ENCODE results near the gene METTL25. TPM values are rescaled to one million over a fixed set of nuclear protein-coding genes. Genes with fewer than 3 reads are reported as not detected.

METTL25 gene
- total and polyA plus RNA-seq, 7 experiments from 2014 or later = 8.6 to 27.5 (median 15.2) TPM

DNA sequence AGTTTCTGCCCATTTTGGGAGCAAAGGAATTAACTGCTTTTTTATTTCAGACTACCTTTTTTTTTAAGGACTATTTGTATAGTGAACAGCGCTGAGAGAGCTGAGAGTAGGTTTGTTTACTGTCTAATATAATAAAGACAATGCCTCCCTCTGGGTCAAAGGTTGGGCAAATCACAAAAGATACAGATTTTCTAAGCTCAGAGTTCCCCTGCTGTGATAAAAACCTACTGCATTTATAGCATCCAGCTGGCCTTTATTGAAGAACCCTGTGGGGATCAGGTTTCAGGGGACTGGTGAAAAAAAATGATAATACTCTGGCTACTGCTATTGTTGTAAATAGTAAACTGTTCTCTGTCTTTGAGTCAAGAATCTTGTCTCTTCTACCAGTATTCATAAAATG, 28.8 kb upstream of the METTL25 start:
- DNase-seq = no peak
- Histone ChIP-seq H3K4me3 (ENCODE audit: low read length) (no peak overlapping the region), H3K4me1 (ENCODE audit: control insufficient read depth in 2 of 2, insufficient read depth in 2 of 2, low read length in 2 of 2) (no peaks in the 10 kb centered on the region), H3K36me3 (ENCODE audit: control insufficient read depth in 2 of 3, insufficient read depth in 3 of 3, low read length in 3 of 3) (no peaks in the 10 kb centered on the region), H3K9me3 (ENCODE audit: control insufficient read depth in 2 of 3, low read length in 3 of 3) (no peaks in the 10 kb centered on the region), H3K27me3 (ENCODE audit: control insufficient read depth in 2 of 2, insufficient read depth in 2 of 2, low read length in 2 of 2) (no peaks in the 10 kb centered on the region), H3K27ac (ENCODE audit: low read depth, low read length) (no peak overlapping the region)
- Mint-ChIP-seq H3K9me3 (no peaks in the 10 kb centered on the region), H3K4me3 (no peak overlapping the region), H3K27me3 (peaks cover 0 to 16% (median 0%) of the 10 kb centered on the region in 5 donors), H3K4me1 (no peaks in the 10 kb centered on the region), H3K27ac (no peak overlapping the region), H3K36me3 (no peaks in the 10 kb centered on the region)
- ChIA-PET POLR2A (no interaction called here), CTCF (interaction anchor here (1.0 kb wide), 2 partner anchors 338 to 685 kb away, joined by 3 to 6 read pairs; no protein-coding TSS in a partner anchor)
- ATAC-seq = no peak
- intact Hi-C loops (cut with micrococcal nuclease) = no loop called here

DNA sequence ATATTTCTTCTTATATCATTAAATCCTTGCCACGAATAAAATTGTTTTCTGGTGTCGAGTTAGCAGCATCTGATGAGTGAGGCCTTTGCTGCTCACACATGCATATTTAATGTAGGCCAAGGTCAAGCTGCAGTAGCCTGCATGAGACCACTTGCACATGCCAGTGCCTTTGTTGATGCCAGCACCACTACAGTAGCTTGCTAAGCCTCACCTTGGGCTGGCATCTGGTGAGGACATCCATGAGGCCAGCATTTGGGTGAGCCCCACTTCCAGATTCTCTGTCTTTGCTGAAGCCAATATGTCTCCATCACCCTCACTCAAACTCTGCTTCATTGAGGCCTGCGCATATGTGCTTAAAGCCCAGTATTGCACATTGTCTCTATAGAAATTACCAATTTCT, 8.2 kb upstream of the METTL25 start:
- ATAC-seq = no peak
- no peak overlapping the region for H3K27ac ChIP-seq (ENCODE audit: low read depth, low read length)

DNA sequence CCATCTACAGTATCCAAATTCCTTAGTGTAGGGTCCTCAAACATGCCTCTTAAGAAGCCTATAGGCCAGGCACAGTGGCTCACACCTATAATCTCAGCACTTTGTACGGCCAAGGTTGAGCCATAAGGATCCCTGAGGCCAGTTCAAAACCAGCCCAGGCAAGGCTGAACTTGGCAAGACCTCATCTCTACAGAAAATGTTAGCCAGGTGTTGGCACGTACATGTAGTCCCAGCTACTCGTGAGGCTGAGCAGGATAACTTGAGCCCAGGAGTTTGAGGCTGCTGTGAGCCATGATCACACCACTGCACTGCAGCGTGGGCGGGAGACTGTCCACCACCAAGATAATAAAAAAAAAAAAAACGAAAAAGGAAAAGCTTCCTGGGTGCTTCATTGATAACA, 6.9 kb upstream of the METTL25 start:
- Mint-ChIP-seq H3K27ac (peak overlapping the region in 2 of 9 donors; percentile 25 to 41), H3K4me3 (no peak overlapping the region), H3K4me1 (peaks cover 4 to 28% (median 19%) of the 10 kb centered on the region in 7 donors), H3K9me3 (no peaks in the 10 kb centered on the region), H3K27me3 (no peaks in the 10 kb centered on the region), H3K36me3 (peaks cover 0 to 45% (median 17%) of the 10 kb centered on the region in 5 donors)
- intact Hi-C loops (cut with micrococcal nuclease) = no loop called here
- peak; percentile 26 for ATAC-seq
- Histone ChIP-seq H3K4me3 (ENCODE audit: low read length) (no peak overlapping the region), H3K4me1 (ENCODE audit: control insufficient read depth in 2 of 2, insufficient read depth in 2 of 2, low read length in 2 of 2) (peaks cover 6 to 8% of the 10 kb centered on the region in 2 donors), H3K27ac (ENCODE audit: low read depth, low read length) (no peak overlapping the region), H3K27me3 (ENCODE audit: control insufficient read depth in 2 of 2, insufficient read depth in 2 of 2, low read length in 2 of 2) (no peaks in the 10 kb centered on the region), H3K36me3 (ENCODE audit: control insufficient read depth in 2 of 3, insufficient read depth in 3 of 3, low read length in 3 of 3) (peaks cover 5 to 45% (median 28%) of the 10 kb centered on the region in 3 experiments), H3K9me3 (ENCODE audit: control insufficient read depth in 2 of 3, low read length in 3 of 3) (no peaks in the 10 kb centered on the region)
- no peak for DNase-seq
- CTCF ChIA-PET = no interaction called here
- POLR2A ChIA-PET = no interaction called here

More for the DNA sequence above, 8.2 kb upstream of the METTL25 start:
- Mint-ChIP-seq H3K27ac (no peak overlapping the region), H3K36me3 (peaks cover 0 to 36% (median 9%) of the 10 kb centered on the region in 5 donors), H3K4me3 (no peak overlapping the region), H3K27me3 (no peaks in the 10 kb centered on the region), H3K9me3 (no peaks in the 10 kb centered on the region), H3K4me1 (peaks cover 0 to 15% (median 6%) of the 10 kb centered on the region in 7 donors)
- intact Hi-C loops (cut with micrococcal nuclease) = no loop called here
- no peak for DNase-seq
- ChIA-PET CTCF (no interaction called here), POLR2A (no interaction called here)
- H3K4me1 ChIP-seq (ENCODE audit: control insufficient read depth in 2 of 2, insufficient read depth in 2 of 2, low read length in 2 of 2) = no peaks in the 10 kb centered on the region
- H3K4me3 ChIP-seq (ENCODE audit: low read length) = no peak overlapping the region
- H3K9me3 ChIP-seq (ENCODE audit: control insufficient read depth in 2 of 3, low read length in 3 of 3) = no peaks in the 10 kb centered on the region
- peaks cover 5 to 41% (median 18%) of the 10 kb centered on the region in 3 experiments for H3K36me3 ChIP-seq (ENCODE audit: control insufficient read depth in 2 of 3, insufficient read depth in 3 of 3, low read length in 3 of 3)
- no peaks in the 10 kb centered on the region for H3K27me3 ChIP-seq (ENCODE audit: control insufficient read depth in 2 of 2, insufficient read depth in 2 of 2, low read length in 2 of 2)

DNA sequence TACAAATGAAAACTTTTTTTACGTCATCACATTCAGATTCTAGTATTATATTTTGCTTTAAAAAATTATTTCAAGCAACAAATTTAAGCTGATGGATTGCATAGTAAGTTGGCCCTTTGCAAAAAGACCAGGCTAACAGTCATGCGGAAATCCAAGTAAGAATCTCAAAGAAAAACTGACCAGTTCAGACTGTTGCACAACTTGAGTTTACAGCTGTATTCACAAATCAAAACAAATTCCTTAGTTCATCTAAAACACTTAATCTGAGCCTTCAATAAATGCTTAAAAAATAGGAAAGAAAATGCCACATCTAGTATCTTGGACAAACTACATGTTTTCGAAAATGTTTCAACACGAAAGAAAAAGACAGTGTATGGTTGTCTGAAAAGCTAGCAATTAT, 989 bp upstream of the METTL25 start:
- ATAC-seq (no peak), DNase-seq (no peak)
- Mint-ChIP-seq H3K4me3 (peak overlapping the region; percentile 92 to 100 (median 98)), H3K36me3 (peaks cover 0 to 42% (median 30%) of the 10 kb centered on the region in 5 donors), H3K27me3 (peaks cover 0 to 4% (median 0%) of the 10 kb centered on the region in 5 donors), H3K9me3 (peaks cover 0 to 6% (median 0%) of the 10 kb centered on the region in 11 donors), H3K4me1 (peaks cover 24 to 73% (median 60%) of the 10 kb centered on the region in 7 donors), H3K27ac (peak overlapping the region; percentile 99 to 100 (median 100))
- no peaks in the 10 kb centered on the region for H3K27me3 ChIP-seq (ENCODE audit: control insufficient read depth in 2 of 2, insufficient read depth in 2 of 2, low read length in 2 of 2)
- H3K36me3 ChIP-seq (ENCODE audit: control insufficient read depth in 2 of 3, insufficient read depth in 3 of 3, low read length in 3 of 3) = peaks cover 5 to 25% (median 22%) of the 10 kb centered on the region in 3 experiments
- POLR2A ChIA-PET = interaction anchor here (1.0 to 1.3 kb wide), 2 partner anchors 12 to 419 kb away, joined by 3 read pairs; no protein-coding TSS in a partner anchor
- peak overlapping the region; percentile 95 for H3K27ac ChIP-seq (ENCODE audit: low read depth, low read length)
- intact Hi-C loops (cut with micrococcal nuclease) = loop anchor here in 1 of 2 donors (5.0 kb wide), 1 partner anchor 415 kb away; no protein-coding TSS in a partner anchor
- CTCF ChIA-PET = interaction anchor here (2.3 kb wide), 1 partner anchor 12 kb away, joined by 7 read pairs; no protein-coding TSS in a partner anchor
- peaks cover 27 to 31% of the 10 kb centered on the region in 2 donors for H3K4me1 ChIP-seq (ENCODE audit: control insufficient read depth in 2 of 2, insufficient read depth in 2 of 2, low read length in 2 of 2)
- peak overlapping the region; percentile 93 for H3K4me3 ChIP-seq (ENCODE audit: low read length)
- H3K9me3 ChIP-seq (ENCODE audit: control insufficient read depth in 2 of 3, low read length in 3 of 3) = no peaks in the 10 kb centered on the region

DNA sequence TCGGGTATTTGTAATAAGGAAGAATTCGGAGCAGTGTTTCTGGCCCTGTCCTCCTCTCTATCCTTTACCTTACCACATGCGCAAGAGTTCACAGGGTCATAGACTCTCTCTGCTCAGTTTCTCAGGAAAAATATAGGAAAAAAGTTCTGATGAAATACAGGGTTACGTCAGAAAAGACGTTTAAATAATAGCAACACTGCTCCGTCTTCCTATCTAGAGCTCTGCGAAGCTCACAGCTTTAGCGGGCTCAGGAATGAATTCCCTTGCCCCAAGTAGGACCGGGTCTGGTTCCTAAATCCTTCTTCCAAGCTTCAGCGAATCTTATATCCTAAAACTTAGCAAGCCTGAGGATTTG, 507 bp upstream of the METTL25 start:
- intact Hi-C loops (cut with micrococcal nuclease) = loop anchor here (1.0 to 5.0 kb wide), 5 partner anchors 328 to 714 kb away; partner anchors contain the start of gene TMTC2 (in 2 of the 2)
- H3K27ac Mint-ChIP-seq = peak overlapping the region; percentile 99 to 100 (median 100)
- DNase-seq (peak in 1 of 9 donors; percentile 10), ATAC-seq (no peak)
- Histone ChIP-seq H3K9me3 (ENCODE audit: control insufficient read depth in 2 of 3, low read length in 3 of 3) (no peaks in the 10 kb centered on the region), H3K27ac (ENCODE audit: low read depth, low read length) (peak overlapping the region; percentile 95), H3K4me1 (ENCODE audit: control insufficient read depth in 2 of 2, insufficient read depth in 2 of 2, low read length in 2 of 2) (peaks cover 27 to 31% of the 10 kb centered on the region in 2 donors), H3K36me3 (ENCODE audit: control insufficient read depth in 2 of 3, insufficient read depth in 3 of 3, low read length in 3 of 3) (peaks cover 5 to 23% (median 18%) of the 10 kb centered on the region in 3 experiments), H3K4me3 (ENCODE audit: low read length) (peak overlapping the region; percentile 93), H3K27me3 (ENCODE audit: control insufficient read depth in 2 of 2, insufficient read depth in 2 of 2, low read length in 2 of 2) (no peaks in the 10 kb centered on the region)
- H3K4me3 Mint-ChIP-seq = peak overlapping the region; percentile 92 to 100 (median 98)
- H3K9me3 Mint-ChIP-seq = peaks cover 0 to 6% (median 0%) of the 10 kb centered on the region in 11 donors
- ChIA-PET CTCF (interaction anchor here (0.7 to 2.3 kb wide), 7 partner anchors 10 to 713 kb away, joined by 3 to 7 read pairs (median 3); partner anchors contain the start of gene TMTC2), POLR2A (interaction anchor here (1.0 to 1.5 kb wide), 4 partner anchors 12 to 713 kb away, joined by 3 to 7 read pairs (median 4); partner anchors contain the start of gene TMTC2)
- peaks cover 24 to 77% (median 65%) of the 10 kb centered on the region in 7 donors for H3K4me1 Mint-ChIP-seq
- H3K27me3 Mint-ChIP-seq = peaks cover 0 to 4% (median 0%) of the 10 kb centered on the region in 5 donors
- H3K36me3 Mint-ChIP-seq = peaks cover 0 to 47% (median 34%) of the 10 kb centered on the region in 5 donors

DNA sequence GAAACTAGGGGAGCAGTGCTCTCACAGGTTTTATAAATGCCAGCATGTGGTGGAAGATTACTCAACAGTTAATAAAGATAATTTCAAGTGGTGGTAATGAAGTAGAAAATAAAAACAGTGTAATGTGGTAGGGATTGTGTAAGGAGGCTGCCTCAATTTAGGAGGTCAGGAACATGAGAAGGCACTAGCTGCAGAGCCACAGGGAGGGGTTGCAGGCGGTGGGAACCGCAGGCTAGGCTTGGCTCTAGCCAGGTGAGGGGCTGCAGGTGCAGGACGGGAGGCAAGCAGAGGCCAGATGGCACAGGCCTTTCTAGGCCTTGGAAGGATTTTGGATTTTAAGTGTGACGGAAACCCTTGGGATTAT, 768 bp downstream of the METTL25 start:
- Histone ChIP-seq H3K27me3 (ENCODE audit: control insufficient read depth in 2 of 2, insufficient read depth in 2 of 2, low read length in 2 of 2) (no peaks in the 10 kb centered on the region), H3K27ac (ENCODE audit: low read depth, low read length) (peak overlapping the region; percentile 95), H3K36me3 (ENCODE audit: control insufficient read depth in 2 of 3, insufficient read depth in 3 of 3, low read length in 3 of 3) (peaks cover 0 to 15% (median 11%) of the 10 kb centered on the region in 3 experiments), H3K9me3 (ENCODE audit: control insufficient read depth in 2 of 3, low read length in 3 of 3) (no peaks in the 10 kb centered on the region), H3K4me1 (ENCODE audit: control insufficient read depth in 2 of 2, insufficient read depth in 2 of 2, low read length in 2 of 2) (peaks cover 27 to 31% of the 10 kb centered on the region in 2 donors), H3K4me3 (ENCODE audit: low read length) (peak overlapping the region; percentile 93)
- intact Hi-C loops (cut with micrococcal nuclease) = loop anchor here in 1 of 2 donors (5.0 kb wide), 1 partner anchor 417 kb away; no protein-coding TSS in a partner anchor
- peaks cover 24 to 85% (median 75%) of the 10 kb centered on the region in 7 donors for H3K4me1 Mint-ChIP-seq
- peaks cover 0 to 6% (median 0%) of the 10 kb centered on the region in 11 donors for H3K9me3 Mint-ChIP-seq
- H3K27me3 Mint-ChIP-seq = peaks cover 0 to 4% (median 0%) of the 10 kb centered on the region in 5 donors
- ATAC-seq (no peak), DNase-seq (peak in 1 of 9 donors; percentile 13)
- peak overlapping the region; percentile 92 to 100 (median 98) for H3K4me3 Mint-ChIP-seq
- peak overlapping the region; percentile 99 to 100 (median 100) for H3K27ac Mint-ChIP-seq
- POLR2A ChIA-PET = interaction anchor here (1.3 to 1.5 kb wide), 2 partner anchors 327 to 715 kb away, joined by 4 to 7 read pairs; partner anchors contain the start of gene TMTC2
- H3K36me3 Mint-ChIP-seq = peaks cover 0 to 40% (median 30%) of the 10 kb centered on the region in 5 donors
- CTCF ChIA-PET = interaction anchor here (1.2 to 1.8 kb wide), 2 partner anchors 327 to 714 kb away, joined by 3 to 7 read pairs; partner anchors contain the start of gene TMTC2
